Keratinocyte (primary cell): Measurements from ENCODE around the gene GLCE. TPM values are rescaled to one million over a fixed set of nuclear protein-coding genes. Genes with fewer than 3 reads are reported as not detected.
A peak's percentile ranks its signal among the peaks of the same experiment; 100 is the strongest.

Experiments used
- DNase-seq: peaks from one replicate; pipeline ENCODE4 v3.0.0-alpha.2; 2011; ENCODE audit warnings: low read depth, missing footprints, low spot score
- FAIRE-seq: peaks from 2 replicates; lab custom pipeline; 2011; peaks lifted over from hg19 to GRCh38; lab: Jason Lieb, UNC
- H2AFZ ChIP-seq: 2 replicates; pipeline ENCODE4 v1.6.0; 2012; ENCODE audit warnings: low read length, control low read depth, inconsistent platforms; ENCODE audit not compliant: control insufficient read depth
- H3K27ac ChIP-seq: 2 replicates; pipeline ENCODE4 v1.5.1; 2011; ENCODE audit warnings: low read length; ENCODE audit not compliant: control insufficient read depth, insufficient read depth
- H3K27me3 ChIP-seq: 3 replicates; pipeline ENCODE4 v1.6.0; 2011; ENCODE audit warnings: low read length; ENCODE audit not compliant: control insufficient read depth, insufficient read depth; ENCODE audit errors: extremely low read depth
- H3K36me3 ChIP-seq, 2 experiments: 2 replicates in 1 of 2; 3 replicates in 1 of 2; pipeline ENCODE4 v1.5.1; 2011; ENCODE audit warnings: low read length in 2 of 2, mild to moderate bottlenecking in 1 of 2; ENCODE audit not compliant: control insufficient read depth in 2 of 2, insufficient read depth in 2 of 2; ENCODE audit errors: extremely low read depth in 1 of 2
- H3K4me1 ChIP-seq: 3 replicates; pipeline ENCODE4 v1.5.1; 2011; ENCODE audit warnings: low read length; ENCODE audit not compliant: control insufficient read depth, insufficient read depth; ENCODE audit errors: extremely low read depth
- H3K4me2 ChIP-seq: 3 replicates; pipeline ENCODE4 v1.6.0; 2011; ENCODE audit warnings: low read depth, low read length; ENCODE audit not compliant: control insufficient read depth, insufficient read depth; ENCODE audit errors: extremely low read depth
- H3K4me3 ChIP-seq, 3 experiments: fragments of 200-600 bp in 1 of 3; sonication (generic) in 1 of 3; 2 replicates in 2 of 3; 3 replicates in 1 of 3; pipeline ENCODE4 v1.5.1; 2011 to 2016; ENCODE audit warnings: low read length in 3 of 3, mild to moderate bottlenecking in 3 of 3, control low read depth in 2 of 3, inconsistent platforms in 1 of 3, low read depth in 1 of 3, mixed read lengths in 1 of 3, mixed run types in 1 of 3, moderate library complexity in 1 of 3; ENCODE audit not compliant: control insufficient read depth in 2 of 3, insufficient read depth in 2 of 3; ENCODE audit errors: extremely low read depth in 1 of 3
- H3K79me2 ChIP-seq: 2 replicates; pipeline ENCODE4 v1.6.0; 2012; ENCODE audit warnings: low read length; ENCODE audit not compliant: control insufficient read depth, insufficient read depth
- H3K9ac ChIP-seq: 3 replicates; pipeline ENCODE4 v1.6.0; 2011; ENCODE audit warnings: low read length; ENCODE audit not compliant: control insufficient read depth, insufficient read depth; ENCODE audit errors: extremely low read depth
- H3K9me1 ChIP-seq: 3 replicates; pipeline ENCODE4 v1.6.0; 2011; ENCODE audit warnings: low read length; ENCODE audit not compliant: control insufficient read depth, insufficient read depth; ENCODE audit errors: extremely low read depth
- H3K9me3 ChIP-seq: 2 replicates; pipeline ENCODE4 v1.5.1; 2012; ENCODE audit warnings: low read depth, low read length; ENCODE audit not compliant: control insufficient read depth
- H4K20me1 ChIP-seq: 3 replicates; pipeline ENCODE4 v1.6.0; 2011; ENCODE audit warnings: low read length; ENCODE audit not compliant: control insufficient read depth, insufficient read depth; ENCODE audit errors: extremely low read depth
- CTCF ChIP-seq, 3 experiments: IDR thresholded peaks in 1 of 3; conservative IDR thresholded peaks in 1 of 3; optimal IDR thresholded peaks in 1 of 3; 2 replicates in 2 of 3; 3 replicates in 1 of 3; pipeline versions ENCODE3 to v1.5.1; 2011; ENCODE audit warnings: low read length in 3 of 3, mild to moderate bottlenecking in 3 of 3, moderate library complexity in 2 of 3, control low read depth in 1 of 3, inconsistent platforms in 1 of 3; ENCODE audit not compliant: insufficient read depth in 2 of 3; ENCODE audit errors: extremely low read depth in 1 of 3
- EZH2 ChIP-seq: IDR thresholded peaks from one replicate; pipeline ENCODE4 v1.6.1; 2012; ENCODE audit warnings: inconsistent platforms, mild to moderate bottlenecking, low read length, moderate library complexity
- dilution Hi-C: fragments of 300-500 bp; cut with MboI; formaldehyde crosslinking; loops from one replicate; pipeline ENCODE4 v1.7.0; 2020; ENCODE audit warnings: low sequenced_read_pairs; ENCODE audit not compliant: extremely low pct_ligation_motif_present
- polyA plus RNA-seq, 5 experiments: library from polyadenylated mRNA; depleted of rRNA in 3 of 5; stranded (reverse) in 3 of 5; stranded (forward) in 1 of 5; unstranded in 1 of 5; fragments of >200 nt; gene quantifications; 1 replicate in 1 of 5; 2 replicates in 3 of 5; 3 replicates in 1 of 5; pipeline versions ENCODE4 v1.2.1 to v1.2.3, GENCODE V29; 2011 to 2012; ENCODE audit warnings: missing spikeins in 2 of 5, low read depth in 1 of 5, low replicate concordance in 1 of 5

Gene GLCE
- polyA plus RNA-seq, 1 donor (not counting 4 experiments of a cell fraction or from before 2014, with no cell fraction given), result 16.3 TPM

- H3K27ac ChIP-seq, result peak overlapping the region; percentile 83
- dilution Hi-C loops, result no loop called here
- H3K4me2 ChIP-seq, result peak overlapping the region; percentile 92
- peak overlapping the region; percentile 68 to 86 (median 81) for H3K4me3 ChIP-seq
- H3K4me1 ChIP-seq, result peaks cover 25% of the 10 kb centered on the region
- no peak for TF ChIP-seq EZH2
- TF ChIP-seq CTCF (optimal IDR thresholded peaks at IDR 0.05 in 1 of 3, IDR thresholded peaks at IDR 0.05 in 1 of 3, conservative IDR thresholded peaks at IDR 0.05 in 1 of 3; ENCODE audit: extremely low read depth in 1 of 3, insufficient read depth in 2 of 3, low read length in 3 of 3), result no peak
- H3K27me3 ChIP-seq, result no peaks in the 10 kb centered on the region
- H3K79me2 ChIP-seq, result peaks cover 7% of the 10 kb centered on the region
- FAIRE-seq (no peak), DNase-seq (no peak)
- H3K9ac ChIP-seq, result peak overlapping the region; percentile 86
- H4K20me1 ChIP-seq, result no peaks in the 10 kb centered on the region
- H3K36me3 ChIP-seq, result no peaks in the 10 kb centered on the region
- peak overlapping the region; percentile 96 for H2AFZ ChIP-seq
- H3K9me1 ChIP-seq, result no peaks in the 10 kb centered on the region
- H3K9me3 ChIP-seq, result no peaks in the 10 kb centered on the region
Observed at GRCh38 chr15:69159805-69160140, 662 bp upstream of the GLCE start.

- H3K4me3 ChIP-seq, result peak overlapping the region; percentile 81 to 90 (median 86)
- DNase-seq, result no peak
- peak overlapping the region; percentile 86 for H3K9ac ChIP-seq
- H3K4me2 ChIP-seq, result peak overlapping the region; percentile 95
- FAIRE-seq, result no peak
- H3K36me3 ChIP-seq, result no peaks in the 10 kb centered on the region
- dilution Hi-C loops, result no loop called here
- peak overlapping the region; percentile 71 for H3K27ac ChIP-seq
- H2AFZ ChIP-seq, result peak overlapping the region; percentile 95
- no peaks in the 10 kb centered on the region for H3K27me3 ChIP-seq
- peaks cover 18% of the 10 kb centered on the region for H3K4me1 ChIP-seq
- H3K9me1 ChIP-seq, result no peaks in the 10 kb centered on the region
- no peaks in the 10 kb centered on the region for H4K20me1 ChIP-seq
- peaks cover 7% of the 10 kb centered on the region for H3K79me2 ChIP-seq
- H3K9me3 ChIP-seq, result no peaks in the 10 kb centered on the region
- TF ChIP-seq EZH2 (no peak), CTCF (optimal IDR thresholded peaks at IDR 0.05 in 1 of 3, IDR thresholded peaks at IDR 0.05 in 1 of 3, conservative IDR thresholded peaks at IDR 0.05 in 1 of 3; ENCODE audit: extremely low read depth in 1 of 3, insufficient read depth in 2 of 3, low read length in 3 of 3) (peak in 2 of 3 experiments; percentile 26 to 38)
Observed at GRCh38 chr15:69161079-69161877, 843 bp downstream of the GLCE start.
